SH-SY5Y (cell line): Measurements from ENCODE around the gene LPXN.

Source experiments
- GATA2 ChIP-seq: IDR thresholded peaks from 2 replicates; pipeline ENCODE4 v1.6.1; 2011; ENCODE audit warnings: mild to moderate bottlenecking, low read depth, low read length
- GATA3 ChIP-seq: IDR thresholded peaks from 2 replicates; pipeline ENCODE4 v1.6.1; 2011; ENCODE audit warnings: low read depth, mild to moderate bottlenecking, low read length, moderate library complexity

GRCh38 chr11:58560842-58561241 is 14.8 kb downstream of the LPXN start:
- TF ChIP-seq GATA2, result no peak
- no peak for TF ChIP-seq GATA3
